Sigmoid colon (tissue), 4 donors: ENCODE data around the gene OTOP2.

ENCODE experiments used
- POLR2AphosphoS5 ChIP-seq, 4 donors: sonication (generic); formaldehyde crosslinking; IDR thresholded peaks; one replicate each; pipeline ENCODE4 v1.6.1; 2017; ENCODE audit warnings: antibody characterized with exemption in 4 of 4
- TF ChIP-seq, protein P1 (sequence below), 4 experiments: fragments of 450-650 bp in 3 of 4; fragments of 200-600 bp in 1 of 4; IDR thresholded peaks; one replicate each; pipeline ENCODE4 v1.5.1; 2016 to 2019; ENCODE audit warnings: antibody characterized with exemption in 4 of 4, mild to moderate bottlenecking in 3 of 4, moderate library complexity in 2 of 4

DNA sequence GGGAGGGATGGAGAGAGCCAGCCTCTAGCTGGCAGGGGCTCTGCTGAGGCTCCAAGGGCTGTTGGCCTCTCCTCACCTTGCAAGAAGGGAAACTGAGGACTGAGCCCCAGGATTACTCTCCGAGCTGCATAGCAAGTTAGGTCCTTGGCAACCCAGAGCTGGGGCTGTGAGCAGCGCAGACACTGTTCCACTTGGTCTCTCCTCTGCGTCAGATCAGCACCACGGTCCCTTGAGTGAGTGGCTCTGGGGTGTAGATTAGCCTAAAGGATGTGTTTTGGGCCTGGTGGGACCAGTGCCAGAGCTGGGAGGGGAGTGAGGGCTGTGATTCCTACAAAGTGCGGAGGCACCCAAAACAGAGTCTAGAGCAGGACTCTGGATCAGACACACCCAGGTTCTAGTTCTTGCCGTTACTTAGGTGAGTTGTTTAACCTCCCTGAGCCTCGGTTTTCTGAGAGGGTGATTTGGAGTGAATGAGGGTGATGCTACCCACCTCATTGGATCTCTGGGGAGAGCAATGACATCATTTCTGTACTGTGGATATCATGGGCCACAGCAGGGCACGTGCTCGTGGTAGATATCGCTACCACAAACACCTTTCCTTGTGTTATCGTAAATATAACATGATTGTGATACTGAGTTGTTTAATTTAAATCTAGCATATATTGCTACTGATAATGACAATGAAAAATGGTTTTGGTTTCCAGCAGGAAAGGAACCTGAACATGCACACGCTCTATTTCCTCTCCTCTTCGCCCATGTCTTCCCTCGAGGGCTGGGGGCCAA, 22.5 kb upstream of the OTOP2 start:
- TF ChIP-seq, protein P1, sequence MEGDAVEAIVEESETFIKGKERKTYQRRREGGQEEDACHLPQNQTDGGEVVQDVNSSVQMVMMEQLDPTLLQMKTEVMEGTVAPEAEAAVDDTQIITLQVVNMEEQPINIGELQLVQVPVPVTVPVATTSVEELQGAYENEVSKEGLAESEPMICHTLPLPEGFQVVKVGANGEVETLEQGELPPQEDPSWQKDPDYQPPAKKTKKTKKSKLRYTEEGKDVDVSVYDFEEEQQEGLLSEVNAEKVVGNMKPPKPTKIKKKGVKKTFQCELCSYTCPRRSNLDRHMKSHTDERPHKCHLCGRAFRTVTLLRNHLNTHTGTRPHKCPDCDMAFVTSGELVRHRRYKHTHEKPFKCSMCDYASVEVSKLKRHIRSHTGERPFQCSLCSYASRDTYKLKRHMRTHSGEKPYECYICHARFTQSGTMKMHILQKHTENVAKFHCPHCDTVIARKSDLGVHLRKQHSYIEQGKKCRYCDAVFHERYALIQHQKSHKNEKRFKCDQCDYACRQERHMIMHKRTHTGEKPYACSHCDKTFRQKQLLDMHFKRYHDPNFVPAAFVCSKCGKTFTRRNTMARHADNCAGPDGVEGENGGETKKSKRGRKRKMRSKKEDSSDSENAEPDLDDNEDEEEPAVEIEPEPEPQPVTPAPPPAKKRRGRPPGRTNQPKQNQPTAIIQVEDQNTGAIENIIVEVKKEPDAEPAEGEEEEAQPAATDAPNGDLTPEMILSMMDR (IDR thresholded peaks at IDR 0.05): no peak
- no peak for TF ChIP-seq POLR2AphosphoS5 (IDR thresholded peaks at IDR 0.05)
